ENCODE results near the gene RANBP1. TPM values are rescaled to one million over a fixed set of nuclear protein-coding genes. Genes with fewer than 3 reads are reported as not detected.

The RANBP1 gene
- total and polyA plus RNA-seq, 2 of the 13 experiments (the other 11 are each of a cell fraction or from before 2014, with no cell fraction given), result 181 to 492 TPM

GRCh38 chr22:20128619-20128901 lies 12.7 kb downstream of the RANBP1 start (continued):
- TF ChIP-seq AHDC1 (CRISPR knock-in tag; IDR thresholded peaks at IDR 0.05; ENCODE audit: borderline replicate concordance) (no peak), MEIS1 (CRISPR knock-in tag; IDR thresholded peaks at IDR 0.05; ENCODE audit: borderline replicate concordance) (no peak), E2F1 (CRISPR knock-in tag; IDR thresholded peaks at IDR 0.05) (no peak), MYPOP (CRISPR knock-in tag; IDR thresholded peaks at IDR 0.05) (no peak), HNF1A (IDR thresholded peaks at IDR 0.05; ENCODE audit: low read depth) (no peak), HNF1A (CRISPR knock-in tag; IDR thresholded peaks at IDR 0.05; ENCODE audit: borderline replicate concordance) (no peak), SMARCE1 (IDR thresholded peaks at IDR 0.05; ENCODE audit: borderline replicate concordance) (no peak), NFAT5 (CRISPR knock-in tag; IDR thresholded peaks at IDR 0.05) (no peak), POLR2AphosphoS5 (IDR thresholded peaks at IDR 0.05; ENCODE audit: low read depth, low read length) (peak; percentile 20; the same call in 1 of the 2 replicates), SALL2 (CRISPR knock-in tag; IDR thresholded peaks at IDR 0.05) (0 out of 2 replicates have a peak, but pooled peaks have one; percentile 10), DMAP1 (CRISPR knock-in tag; IDR thresholded peaks at IDR 0.05) (no peak)
